BLaER1 (cell line): ENCODE results near the gene FRMD4B.
A peak's percentile ranks its signal among the peaks of the same experiment; 100 is the strongest.

Experiments
- H3K27ac ChIP-seq: shearing (Covaris generic); formaldehyde crosslinking; 2 replicates; pipeline ENCODE4 v1.8.1; 2022
- H3K27me3 ChIP-seq: shearing (Covaris generic); formaldehyde crosslinking; 2 replicates; pipeline ENCODE4 v1.8.1; 2022
- H3K36me3 ChIP-seq: shearing (Covaris generic); formaldehyde crosslinking; 2 replicates; pipeline ENCODE4 v1.8.1; 2022
- H3K4me1 ChIP-seq: shearing (Covaris generic); formaldehyde crosslinking; 2 replicates; pipeline ENCODE4 v1.8.1; 2022
- H3K4me2 ChIP-seq: shearing (Covaris generic); formaldehyde crosslinking; 2 replicates; pipeline ENCODE4 v1.8.1; 2022
- H3K4me3 ChIP-seq: shearing (Covaris generic); formaldehyde crosslinking; 2 replicates; pipeline ENCODE4 v1.8.1; 2022
- H3K9ac ChIP-seq: shearing (Covaris generic); formaldehyde crosslinking; 2 replicates; pipeline ENCODE4 v1.8.1; 2022
- H3K9me3 ChIP-seq: shearing (Covaris generic); formaldehyde crosslinking; 2 replicates; pipeline ENCODE4 v1.8.1; 2022
- H4K20me1 ChIP-seq: shearing (Covaris generic); formaldehyde crosslinking; 2 replicates; pipeline ENCODE4 v1.8.1; 2022
- Cebpa-rat ChIP-seq: shearing (Covaris generic); IDR thresholded peaks from 2 replicates; pipeline ENCODE4 v1.8.1; 2022

Gene FRMD4B

GRCh38 chr3:69385723-69386555 lies at the start of gene FRMD4B:
Gene FRMD4B, minus strand, starts transcription at chr3:69386088. Its CDS starts 99 bp downstream, at chr3:69385989.
- no peaks in the 10 kb centered on the region for H4K20me1 ChIP-seq
- H3K36me3 ChIP-seq: no peaks in the 10 kb centered on the region
- peak within 1 kb of the TSS; percentile 96 for H3K4me2 ChIP-seq
- H3K27ac ChIP-seq: peak within 1 kb of the TSS; percentile 85
- H3K9me3 ChIP-seq: no peaks in the 10 kb centered on the region
- TF ChIP-seq Cebpa-rat: no peak
- peaks cover 87% of the 10 kb centered on the region for H3K4me1 ChIP-seq
- H3K4me3 ChIP-seq: peak within 1 kb of the TSS; percentile 87
- no peaks in the 10 kb centered on the region for H3K27me3 ChIP-seq
- peak within 1 kb of the TSS; percentile 87 for H3K9ac ChIP-seq

GRCh38 chr3:69433969-69434325 lies 48.1 kb upstream of the FRMD4B start:
- Histone ChIP-seq H3K27ac (no peak overlapping the region), H3K27me3 (no peaks in the 10 kb centered on the region), H3K36me3 (no peaks in the 10 kb centered on the region), H3K9ac (no peak overlapping the region), H4K20me1 (no peaks in the 10 kb centered on the region), H3K4me2 (no peak overlapping the region), H3K4me1 (no peaks in the 10 kb centered on the region), H3K9me3 (no peaks in the 10 kb centered on the region), H3K4me3 (no peak overlapping the region)
- no peak for TF ChIP-seq Cebpa-rat

GRCh38 chr3:69433121-69433968 lies 47.5 kb upstream of the FRMD4B start:
- H3K9ac ChIP-seq: no peak overlapping the region
- no peaks in the 10 kb centered on the region for H3K36me3 ChIP-seq
- H3K4me1 ChIP-seq: no peaks in the 10 kb centered on the region
- no peaks in the 10 kb centered on the region for H3K27me3 ChIP-seq
- H4K20me1 ChIP-seq: no peaks in the 10 kb centered on the region
- H3K4me3 ChIP-seq: no peak overlapping the region
- H3K27ac ChIP-seq: no peak overlapping the region
- no peak for TF ChIP-seq Cebpa-rat
- no peak overlapping the region for H3K4me2 ChIP-seq
- H3K9me3 ChIP-seq: no peaks in the 10 kb centered on the region

GRCh38 chr3:69428657-69429255 lies 42.9 kb upstream of the FRMD4B start:
- Histone ChIP-seq H3K4me1 (no peaks in the 10 kb centered on the region), H3K9ac (no peak overlapping the region), H3K9me3 (no peaks in the 10 kb centered on the region), H3K36me3 (no peaks in the 10 kb centered on the region), H4K20me1 (no peaks in the 10 kb centered on the region), H3K27ac (no peak overlapping the region), H3K4me3 (no peak overlapping the region), H3K4me2 (no peak overlapping the region), H3K27me3 (no peaks in the 10 kb centered on the region)
- no peak for TF ChIP-seq Cebpa-rat

GRCh38 chr3:69426967-69427304 lies 41.0 kb upstream of the FRMD4B start:
- Histone ChIP-seq H3K4me2 (no peak overlapping the region), H3K27me3 (no peaks in the 10 kb centered on the region), H3K9me3 (no peaks in the 10 kb centered on the region), H4K20me1 (no peaks in the 10 kb centered on the region), H3K27ac (no peak overlapping the region), H3K4me3 (no peak overlapping the region), H3K4me1 (no peaks in the 10 kb centered on the region), H3K36me3 (no peaks in the 10 kb centered on the region), H3K9ac (no peak overlapping the region)
- TF ChIP-seq Cebpa-rat: no peak

GRCh38 chr3:69426291-69426966 lies 40.5 kb upstream of the FRMD4B start:
- H3K27ac ChIP-seq: no peak overlapping the region
- no peak overlapping the region for H3K4me3 ChIP-seq
- no peaks in the 10 kb centered on the region for H4K20me1 ChIP-seq
- no peaks in the 10 kb centered on the region for H3K4me1 ChIP-seq
- no peaks in the 10 kb centered on the region for H3K36me3 ChIP-seq
- no peak for TF ChIP-seq Cebpa-rat
- no peaks in the 10 kb centered on the region for H3K27me3 ChIP-seq
- no peak overlapping the region for H3K4me2 ChIP-seq
- H3K9me3 ChIP-seq: no peaks in the 10 kb centered on the region
- H3K9ac ChIP-seq: no peak overlapping the region

- Histone ChIP-seq H4K20me1 (no peaks in the 10 kb centered on the region), H3K4me1 (no peaks in the 10 kb centered on the region), H3K9me3 (no peaks in the 10 kb centered on the region), H3K36me3 (no peaks in the 10 kb centered on the region), H3K9ac (no peak overlapping the region), H3K27ac (no peak overlapping the region), H3K4me3 (no peak overlapping the region), H3K27me3 (no peaks in the 10 kb centered on the region), H3K4me2 (no peak overlapping the region)
- TF ChIP-seq Cebpa-rat: no peak
These were observed 39.4 kb upstream of the FRMD4B start for GRCh38 chr3:69425249-69425648.

- no peaks in the 10 kb centered on the region for H3K36me3 ChIP-seq
- no peak overlapping the region for H3K9ac ChIP-seq
- no peak overlapping the region for H3K4me3 ChIP-seq
- no peaks in the 10 kb centered on the region for H3K4me1 ChIP-seq
- H3K4me2 ChIP-seq: no peak overlapping the region
- no peak for TF ChIP-seq Cebpa-rat
- H4K20me1 ChIP-seq: no peaks in the 10 kb centered on the region
- no peaks in the 10 kb centered on the region for H3K9me3 ChIP-seq
- H3K27ac ChIP-seq: no peak overlapping the region
- H3K27me3 ChIP-seq: no peaks in the 10 kb centered on the region
These were observed 37.7 kb upstream of the FRMD4B start for GRCh38 chr3:69423463-69424155.

- Histone ChIP-seq H3K36me3 (no peaks in the 10 kb centered on the region), H3K9ac (no peak overlapping the region), H3K4me2 (no peak overlapping the region), H3K27ac (no peak overlapping the region), H3K4me3 (no peak overlapping the region), H3K9me3 (no peaks in the 10 kb centered on the region), H3K27me3 (no peaks in the 10 kb centered on the region), H3K4me1 (no peaks in the 10 kb centered on the region), H4K20me1 (no peaks in the 10 kb centered on the region)
- no peak for TF ChIP-seq Cebpa-rat
These were observed 36.9 kb upstream of the FRMD4B start for GRCh38 chr3:69422751-69423150.
